Panc1 (cell line): ENCODE results near the gene KIF1A. TPM values are rescaled to one million over a fixed set of nuclear protein-coding genes. Genes with fewer than 3 reads are reported as not detected.

Source experiments
- ATAC-seq: fragments of 200-7000 bp; cut with Tn5 transposase; 2 replicates; pipeline ENCODE4 v1.9.1; 2020; ENCODE audit warnings: mild to moderate bottlenecking, moderate library complexity
- BruUV-seq: library from RNA; stranded (reverse); fragments of 400-500 nt; replicated peaks from 2 replicates; lab custom pipeline; 2021; lab: Mats Ljungman, UMichigan
- CTCF ChIA-PET: fragments of 300-600 bp; sonication (Branson Sonifier 250); formaldehyde crosslinking; loops from one replicate; lab custom pipeline; 2022; ENCODE audit warnings: antibody characterized with exemption; lab: Charles Lee
- POLR2A ChIA-PET: fragments of 300-600 bp; sonication (Branson Sonifier 250); formaldehyde crosslinking; loops from one replicate; lab custom pipeline; 2022; ENCODE audit warnings: antibody characterized with exemption; lab: Charles Lee
- DNase-seq: peaks from one replicate; pipeline ENCODE4 v3.0.0-alpha.2; 2010; ENCODE audit warnings: low read depth, low spot score
- H3K27ac ChIP-seq: 2 replicates; pipeline ENCODE4 v1.5.1; 2011; ENCODE audit warnings: mild to moderate bottlenecking, low read length, inconsistent platforms
- H3K27me3 ChIP-seq: fragments of 200-500 bp; sonication (Bioruptor generic); 2 replicates; pipeline ENCODE4 v1.6.0; 2014; ENCODE audit warnings: low read length, inconsistent platforms; ENCODE audit not compliant: control insufficient read depth, insufficient read depth
- H3K36me3 ChIP-seq: fragments of 200-500 bp; sonication (Bioruptor generic); 2 replicates; pipeline ENCODE4 v1.5.1; 2014; ENCODE audit warnings: inconsistent platforms, mild to moderate bottlenecking, low read length, moderate library complexity; ENCODE audit not compliant: control insufficient read depth, insufficient read depth
- H3K4me1 ChIP-seq: 2 replicates; pipeline ENCODE4 v1.5.1; 2011; ENCODE audit warnings: inconsistent platforms, mild to moderate bottlenecking, low read length, moderate library complexity; ENCODE audit not compliant: control insufficient read depth, insufficient read depth
- H3K4me3 ChIP-seq, 2 experiments: 2 replicates each; pipeline ENCODE4 v1.5.1; 2011 to 2012; ENCODE audit warnings: low read depth in 2 of 2, low read length in 2 of 2, mild to moderate bottlenecking in 2 of 2, inconsistent platforms in 1 of 2, moderate library complexity in 1 of 2
- H3K9me3 ChIP-seq: fragments of 200-500 bp; sonication (Bioruptor generic); 2 replicates; pipeline ENCODE4 v1.5.1; 2014; ENCODE audit warnings: low read depth, mild to moderate bottlenecking, inconsistent platforms, low read length, moderate library complexity; ENCODE audit not compliant: control insufficient read depth, insufficient read depth
- POLR2AphosphoS5 ChIP-seq: IDR thresholded peaks from 2 replicates; pipeline ENCODE4 v1.6.1; 2012; ENCODE audit warnings: mild to moderate bottlenecking, low read depth, low read length, moderate library complexity
- SIN3A ChIP-seq: IDR thresholded peaks from 2 replicates; pipeline ENCODE4 v1.6.1; 2012; ENCODE audit warnings: low read depth, mild to moderate bottlenecking, low read length, moderate library complexity, borderline replicate concordance; ENCODE audit not compliant: insufficient read depth
- TCF7L2 ChIP-seq: IDR thresholded peaks from 2 replicates; pipeline ENCODE4 v1.6.1; 2011; ENCODE audit warnings: mild to moderate bottlenecking, low read depth, low read length, inconsistent platforms
- in situ Hi-C: cut with HindIII; loops from 2 replicates; pipeline ENCODE4 v1.10.0; 2016; ENCODE audit warnings: low sequenced_read_pairs, low pct_unique_long_range_greater_than_20kb
- intact Hi-C: fragments of 100-400 bp; cut with micrococcal nuclease; formaldehyde crosslinking; loops from one replicate; pipeline ENCODE4 v1.10.0; 2022; ENCODE audit not compliant: unreplicated experiment
- total RNA-seq: library from RNA; stranded (reverse); gene quantifications from one replicate; pipeline ENCODE4 v1.2.1, GENCODE V29; 2021; ENCODE audit not compliant: unreplicated experiment
- TF ChIP-seq, protein P1 (sequence below), 2 experiments: IDR thresholded peaks; 2 replicates each; pipeline ENCODE4 v1.6.1; 2011 to 2012; ENCODE audit warnings: low read depth in 2 of 2, control low read depth in 1 of 2, low read length in 1 of 2, mild to moderate bottlenecking in 1 of 2, moderate library complexity in 1 of 2; ENCODE audit not compliant: insufficient read depth in 1 of 2
- TF ChIP-seq, protein P2 (sequence below): fragments of 450-650 bp; IDR thresholded peaks from 2 replicates; pipeline ENCODE4 v1.5.1; 2017; ENCODE audit warnings: mild to moderate bottlenecking

KIF1A gene
- total RNA-seq, 1 experiment from 2014 or later = 132 TPM

DNA sequence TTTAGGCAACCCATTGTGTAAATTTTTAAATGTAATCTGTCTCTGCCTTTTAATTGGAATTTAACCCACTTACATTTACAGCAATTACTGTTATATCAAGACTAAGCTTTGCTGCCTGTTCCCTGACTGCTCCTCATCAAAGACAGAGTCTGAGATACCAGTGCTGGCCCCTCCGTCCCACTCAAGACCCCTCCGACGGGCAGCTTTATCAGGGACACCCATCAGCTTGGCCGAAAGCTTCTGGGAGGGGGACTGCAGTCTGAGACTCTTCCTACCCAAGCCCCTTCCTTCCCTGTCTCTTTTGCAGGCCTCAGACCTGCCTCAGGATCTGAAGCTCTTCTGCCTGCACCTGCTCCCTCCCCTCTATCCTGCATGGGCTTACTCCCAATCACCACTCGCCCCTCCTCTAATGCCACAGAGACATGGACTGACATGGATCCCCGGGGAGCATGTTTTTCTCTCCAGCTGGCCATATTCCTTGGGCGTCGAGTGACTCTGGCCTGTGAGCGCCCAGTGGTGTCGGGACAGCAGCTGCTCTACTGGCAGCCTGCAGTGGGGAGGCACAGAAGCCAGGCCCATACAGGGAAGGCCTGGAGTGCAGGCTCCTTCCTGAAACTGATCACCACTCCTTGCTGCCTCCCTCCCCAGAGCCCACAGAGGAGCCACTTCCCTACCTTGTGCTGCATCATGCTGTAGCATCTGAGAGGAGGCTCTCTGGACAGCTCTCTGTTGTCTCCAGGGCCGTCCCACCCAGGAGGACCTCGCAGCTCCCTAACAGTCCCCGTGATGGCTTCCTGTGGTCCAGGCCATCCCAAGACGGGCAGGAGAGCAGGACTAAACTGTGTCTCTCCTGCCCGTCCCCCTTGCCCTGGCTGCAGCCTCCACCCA lies 3.7 kb upstream of the KIF1A start:
- in situ Hi-C loops (no loop called here), intact Hi-C loops (no loop called here)
- H3K9me3 ChIP-seq = no peaks in the 10 kb centered on the region
- no peak overlapping the region for H3K27ac ChIP-seq
- ChIA-PET CTCF (interaction anchor here (0.9 kb wide), 1 partner anchor 17 kb away, joined by 3 read pairs; no protein-coding TSS in a partner anchor), POLR2A (no interaction called here)
- H3K4me3 ChIP-seq = no peak overlapping the region
- ATAC-seq (no peak), DNase-seq (no peak)
- H3K4me1 ChIP-seq = no peaks in the 10 kb centered on the region
- BruUV-seq = no TSS peak
- peaks cover 5% of the 10 kb centered on the region for H3K27me3 ChIP-seq
- H3K36me3 ChIP-seq = no peaks in the 10 kb centered on the region
- TF ChIP-seq POLR2AphosphoS5 = no peak
- TF ChIP-seq, protein P1, sequence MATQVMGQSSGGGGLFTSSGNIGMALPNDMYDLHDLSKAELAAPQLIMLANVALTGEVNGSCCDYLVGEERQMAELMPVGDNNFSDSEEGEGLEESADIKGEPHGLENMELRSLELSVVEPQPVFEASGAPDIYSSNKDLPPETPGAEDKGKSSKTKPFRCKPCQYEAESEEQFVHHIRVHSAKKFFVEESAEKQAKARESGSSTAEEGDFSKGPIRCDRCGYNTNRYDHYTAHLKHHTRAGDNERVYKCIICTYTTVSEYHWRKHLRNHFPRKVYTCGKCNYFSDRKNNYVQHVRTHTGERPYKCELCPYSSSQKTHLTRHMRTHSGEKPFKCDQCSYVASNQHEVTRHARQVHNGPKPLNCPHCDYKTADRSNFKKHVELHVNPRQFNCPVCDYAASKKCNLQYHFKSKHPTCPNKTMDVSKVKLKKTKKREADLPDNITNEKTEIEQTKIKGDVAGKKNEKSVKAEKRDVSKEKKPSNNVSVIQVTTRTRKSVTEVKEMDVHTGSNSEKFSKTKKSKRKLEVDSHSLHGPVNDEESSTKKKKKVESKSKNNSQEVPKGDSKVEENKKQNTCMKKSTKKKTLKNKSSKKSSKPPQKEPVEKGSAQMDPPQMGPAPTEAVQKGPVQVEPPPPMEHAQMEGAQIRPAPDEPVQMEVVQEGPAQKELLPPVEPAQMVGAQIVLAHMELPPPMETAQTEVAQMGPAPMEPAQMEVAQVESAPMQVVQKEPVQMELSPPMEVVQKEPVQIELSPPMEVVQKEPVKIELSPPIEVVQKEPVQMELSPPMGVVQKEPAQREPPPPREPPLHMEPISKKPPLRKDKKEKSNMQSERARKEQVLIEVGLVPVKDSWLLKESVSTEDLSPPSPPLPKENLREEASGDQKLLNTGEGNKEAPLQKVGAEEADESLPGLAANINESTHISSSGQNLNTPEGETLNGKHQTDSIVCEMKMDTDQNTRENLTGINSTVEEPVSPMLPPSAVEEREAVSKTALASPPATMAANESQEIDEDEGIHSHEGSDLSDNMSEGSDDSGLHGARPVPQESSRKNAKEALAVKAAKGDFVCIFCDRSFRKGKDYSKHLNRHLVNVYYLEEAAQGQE (IDR thresholded peaks at IDR 0.05; ENCODE audit: insufficient read depth in 1 of 2, low read depth in 2 of 2, low read length in 1 of 2) = no peak
- TF ChIP-seq SIN3A = no peak
- TF ChIP-seq, protein P2, sequence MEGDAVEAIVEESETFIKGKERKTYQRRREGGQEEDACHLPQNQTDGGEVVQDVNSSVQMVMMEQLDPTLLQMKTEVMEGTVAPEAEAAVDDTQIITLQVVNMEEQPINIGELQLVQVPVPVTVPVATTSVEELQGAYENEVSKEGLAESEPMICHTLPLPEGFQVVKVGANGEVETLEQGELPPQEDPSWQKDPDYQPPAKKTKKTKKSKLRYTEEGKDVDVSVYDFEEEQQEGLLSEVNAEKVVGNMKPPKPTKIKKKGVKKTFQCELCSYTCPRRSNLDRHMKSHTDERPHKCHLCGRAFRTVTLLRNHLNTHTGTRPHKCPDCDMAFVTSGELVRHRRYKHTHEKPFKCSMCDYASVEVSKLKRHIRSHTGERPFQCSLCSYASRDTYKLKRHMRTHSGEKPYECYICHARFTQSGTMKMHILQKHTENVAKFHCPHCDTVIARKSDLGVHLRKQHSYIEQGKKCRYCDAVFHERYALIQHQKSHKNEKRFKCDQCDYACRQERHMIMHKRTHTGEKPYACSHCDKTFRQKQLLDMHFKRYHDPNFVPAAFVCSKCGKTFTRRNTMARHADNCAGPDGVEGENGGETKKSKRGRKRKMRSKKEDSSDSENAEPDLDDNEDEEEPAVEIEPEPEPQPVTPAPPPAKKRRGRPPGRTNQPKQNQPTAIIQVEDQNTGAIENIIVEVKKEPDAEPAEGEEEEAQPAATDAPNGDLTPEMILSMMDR = no peak
- no peak for TF ChIP-seq TCF7L2

DNA sequence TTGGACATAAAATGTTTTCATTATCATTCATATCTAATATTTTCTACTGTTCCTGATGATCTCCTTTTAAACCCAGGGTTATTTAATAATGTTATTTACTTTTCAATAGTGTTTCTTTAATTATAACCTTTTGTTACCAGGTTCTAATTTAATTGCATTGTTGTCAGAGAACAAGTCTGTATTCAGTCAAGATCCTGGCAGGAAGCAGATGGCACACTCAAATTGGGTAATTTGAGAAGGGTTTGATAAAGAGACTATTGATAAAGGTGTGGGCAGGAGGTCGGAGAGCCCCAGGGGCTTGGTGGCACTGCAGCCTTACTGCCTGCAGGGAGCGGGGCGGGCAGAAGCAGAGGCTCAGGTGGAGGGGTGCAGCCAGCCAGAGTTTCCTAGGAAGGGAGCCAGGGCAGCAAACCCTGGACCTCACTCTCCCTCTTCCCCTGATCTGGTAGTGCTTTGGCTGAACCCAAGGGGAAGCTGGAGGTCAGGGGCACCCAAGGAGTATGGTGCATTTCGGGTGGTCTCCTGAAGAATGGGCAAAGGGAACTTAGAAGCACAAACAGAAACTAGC lies 2.3 kb upstream of the KIF1A start:
- ATAC-seq = no peak
- in situ Hi-C loops (no loop called here), intact Hi-C loops (no loop called here)

More for the DNA sequence above, 2.3 kb upstream of the KIF1A start:
- no peaks in the 10 kb centered on the region for H3K36me3 ChIP-seq
- H3K4me1 ChIP-seq = peaks cover under 1% of the 10 kb centered on the region; the same call in 1 of the 2 replicates
- no peak overlapping the region for H3K27ac ChIP-seq
- ChIA-PET CTCF (no interaction called here), POLR2A (no interaction called here)
- H3K9me3 ChIP-seq = no peaks in the 10 kb centered on the region
- no TSS peak for BruUV-seq
- no peak for DNase-seq
- no peak overlapping the region for H3K4me3 ChIP-seq
- no peak for TF ChIP-seq POLR2AphosphoS5
- TF ChIP-seq, protein P1 (IDR thresholded peaks at IDR 0.05; ENCODE audit: insufficient read depth in 1 of 2, low read depth in 2 of 2, low read length in 1 of 2) = no peak
- TF ChIP-seq TCF7L2 = no peak
- TF ChIP-seq SIN3A = no peak
- TF ChIP-seq, protein P2 = no peak
- peaks cover 5% of the 10 kb centered on the region for H3K27me3 ChIP-seq
